Measurements from ENCODE around the gene MTX1. TPM values are rescaled to one million over a fixed set of nuclear protein-coding genes. Genes with fewer than 3 reads are reported as not detected.
"Not testable (repeated sequence)": the region's sequence is repeated elsewhere in the genome, so short reads cannot be mapped to it uniquely, and the experiment has no call there.

Gene MTX1
- total and polyA plus RNA-seq, 4 experiments from 2014 or later = 17.7 to 65.5 (median 30.4) TPM

DNA sequence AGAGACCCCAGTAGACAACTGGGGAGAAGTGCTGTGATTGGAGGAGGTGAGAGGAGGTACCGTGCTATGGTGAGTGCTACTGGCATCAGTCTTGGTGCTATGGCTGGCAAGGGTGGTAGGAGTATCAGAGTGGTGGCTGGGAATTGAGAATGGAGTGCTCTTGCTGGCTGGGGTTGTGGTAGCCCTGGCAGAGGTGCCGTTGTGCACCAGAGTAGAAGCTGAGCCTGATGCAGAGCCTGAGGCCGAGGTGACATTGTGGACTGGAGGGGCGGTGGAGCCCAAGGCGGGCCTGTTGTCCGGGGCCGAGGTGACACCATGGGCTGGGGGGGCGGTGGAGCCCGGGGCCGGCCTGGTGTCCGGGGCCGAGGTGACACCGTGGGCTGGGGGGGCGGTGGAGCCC lies 20.2 kb upstream of the MTX1 start:
- H3K9me3 Mint-ChIP-seq = peaks cover 0 to 2% (median 0%) of the 10 kb centered on the region in 8 donors
- intact Hi-C loops (cut with micrococcal nuclease) = no loop called here
- ChIA-PET POLR2A (ENCODE audit: partially characterized antibody) (no interaction called here), CTCF (ENCODE audit: partially characterized antibody) (no interaction called here)
- H3K36me3 ChIP-seq (ENCODE audit: insufficient read depth, low read length) = no peaks in the 10 kb centered on the region
- peak overlapping the region in 6 of 8 donors; percentile 23 to 67 (median 54) for H3K4me3 Mint-ChIP-seq
- peaks cover 10 to 23% (median 13%) of the 10 kb centered on the region in 4 donors for H3K4me1 Mint-ChIP-seq
- DNase-seq = peak in 1 of 5 donors; percentile 31
- peak overlapping the region in 6 of 7 donors; percentile 34 to 86 (median 79) for H3K27ac Mint-ChIP-seq
- no peak overlapping the region for H3K4me3 ChIP-seq (ENCODE audit: low read length in 2 of 2)
- H3K4me1 ChIP-seq (ENCODE audit: insufficient read depth, low read length) = peaks cover 13% of the 10 kb centered on the region
- peaks cover 3 to 8% of the 10 kb centered on the region in 2 donors for H3K36me3 Mint-ChIP-seq
- no peaks in the 10 kb centered on the region for H3K27me3 ChIP-seq (ENCODE audit: insufficient read depth, low read length)
- H3K27ac ChIP-seq (ENCODE audit: low read depth, low read length) = no peak overlapping the region
- no peaks in the 10 kb centered on the region for H3K27me3 Mint-ChIP-seq
- no peaks in the 10 kb centered on the region for H3K9me3 ChIP-seq (ENCODE audit: control insufficient read depth in 1 of 2, low read length in 2 of 2)

DNA sequence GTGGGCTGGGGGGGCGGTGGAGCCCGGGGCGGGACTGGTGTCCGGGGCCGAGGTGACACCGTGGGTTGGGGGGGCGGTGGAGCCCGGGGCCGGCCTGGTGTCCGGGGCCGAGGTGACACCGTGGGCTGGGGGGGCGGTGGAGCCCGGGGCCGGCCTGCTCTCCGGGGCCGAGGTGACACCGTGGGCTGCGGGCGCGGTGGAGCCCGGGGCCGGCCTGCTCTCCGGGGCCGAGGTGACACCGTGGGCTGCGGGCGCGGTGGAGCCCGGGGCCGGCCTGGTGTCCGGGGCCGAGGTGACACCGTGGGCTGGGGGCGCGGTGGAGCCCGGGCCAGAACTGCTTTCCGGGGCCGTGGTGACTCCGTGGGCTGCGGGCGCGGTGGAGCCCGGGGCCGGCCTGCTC lies 18.6 kb upstream of the MTX1 start:
- H3K36me3 Mint-ChIP-seq; H3K36me3 ChIP-seq (ENCODE audit: insufficient read depth, low read length); H3K27ac Mint-ChIP-seq; H3K4me3 ChIP-seq (ENCODE audit: low read length in 2 of 2); H3K27me3 Mint-ChIP-seq; CTCF ChIA-PET (ENCODE audit: partially characterized antibody); POLR2A ChIA-PET (ENCODE audit: partially characterized antibody); H3K9me3 ChIP-seq (ENCODE audit: control insufficient read depth in 1 of 2, low read length in 2 of 2); H3K27ac ChIP-seq (ENCODE audit: low read depth, low read length); H3K9me3 Mint-ChIP-seq; H3K4me3 Mint-ChIP-seq; H3K27me3 ChIP-seq (ENCODE audit: insufficient read depth, low read length): not testable (repeated sequence)
- intact Hi-C loops (cut with micrococcal nuclease) = loop anchor here (5.0 kb wide), 2 partner anchors 52 to 117 kb away; partner anchors contain the start of gene FDPS
- peak in 1 of 5 donors; percentile 19 for DNase-seq
- H3K4me1 Mint-ChIP-seq = peaks cover 21 to 39% (median 26%) of the 10 kb centered on the region in 4 donors
- peaks cover 27% of the 10 kb centered on the region for H3K4me1 ChIP-seq (ENCODE audit: insufficient read depth, low read length)

- Mint-ChIP-seq H3K27me3 (no peaks in the 10 kb centered on the region), H3K27ac (peak overlapping the region; percentile 25 to 91 (median 41)), H3K36me3 (peaks cover 0 to 4% of the 10 kb centered on the region in 2 donors), H3K4me1 (peaks cover 24 to 49% (median 28%) of the 10 kb centered on the region in 4 donors), H3K9me3 (peaks cover 0 to 2% (median 0%) of the 10 kb centered on the region in 8 donors), H3K4me3 (peak overlapping the region in 6 of 8 donors; percentile 17 to 71 (median 38))
- peak in 1 of 5 donors; percentile 19 for DNase-seq
- POLR2A ChIA-PET (ENCODE audit: partially characterized antibody) = interaction anchor here (1.5 to 3.8 kb wide), 3 partner anchors 14 to 70 kb away, joined by 3 to 48 read pairs (median 25); partner anchors contain the start of gene SCAMP3
- Histone ChIP-seq H3K36me3 (ENCODE audit: insufficient read depth, low read length) (no peaks in the 10 kb centered on the region), H3K27me3 (ENCODE audit: insufficient read depth, low read length) (no peaks in the 10 kb centered on the region), H3K27ac (ENCODE audit: low read depth, low read length) (no peak overlapping the region), H3K9me3 (ENCODE audit: control insufficient read depth in 1 of 2, low read length in 2 of 2) (no peaks in the 10 kb centered on the region), H3K4me1 (ENCODE audit: insufficient read depth, low read length) (peaks cover 27% of the 10 kb centered on the region), H3K4me3 (ENCODE audit: low read length in 2 of 2) (no peak overlapping the region)
- CTCF ChIA-PET (ENCODE audit: partially characterized antibody) = interaction anchor here (1.0 to 3.8 kb wide), 5 partner anchors 16 to 813 kb away, joined by 3 to 145 read pairs (median 4); partner anchors contain the start of genes KRTCAP2, MTX1, THBS3 and TRIM46
- intact Hi-C loops (cut with micrococcal nuclease) = loop anchor here (5.0 kb wide), 2 partner anchors 50 to 115 kb away; partner anchors contain the start of gene FDPS
These were observed 16.6 kb upstream of the MTX1 start for GRCh38 chr1:155191904-155192303.

DNA sequence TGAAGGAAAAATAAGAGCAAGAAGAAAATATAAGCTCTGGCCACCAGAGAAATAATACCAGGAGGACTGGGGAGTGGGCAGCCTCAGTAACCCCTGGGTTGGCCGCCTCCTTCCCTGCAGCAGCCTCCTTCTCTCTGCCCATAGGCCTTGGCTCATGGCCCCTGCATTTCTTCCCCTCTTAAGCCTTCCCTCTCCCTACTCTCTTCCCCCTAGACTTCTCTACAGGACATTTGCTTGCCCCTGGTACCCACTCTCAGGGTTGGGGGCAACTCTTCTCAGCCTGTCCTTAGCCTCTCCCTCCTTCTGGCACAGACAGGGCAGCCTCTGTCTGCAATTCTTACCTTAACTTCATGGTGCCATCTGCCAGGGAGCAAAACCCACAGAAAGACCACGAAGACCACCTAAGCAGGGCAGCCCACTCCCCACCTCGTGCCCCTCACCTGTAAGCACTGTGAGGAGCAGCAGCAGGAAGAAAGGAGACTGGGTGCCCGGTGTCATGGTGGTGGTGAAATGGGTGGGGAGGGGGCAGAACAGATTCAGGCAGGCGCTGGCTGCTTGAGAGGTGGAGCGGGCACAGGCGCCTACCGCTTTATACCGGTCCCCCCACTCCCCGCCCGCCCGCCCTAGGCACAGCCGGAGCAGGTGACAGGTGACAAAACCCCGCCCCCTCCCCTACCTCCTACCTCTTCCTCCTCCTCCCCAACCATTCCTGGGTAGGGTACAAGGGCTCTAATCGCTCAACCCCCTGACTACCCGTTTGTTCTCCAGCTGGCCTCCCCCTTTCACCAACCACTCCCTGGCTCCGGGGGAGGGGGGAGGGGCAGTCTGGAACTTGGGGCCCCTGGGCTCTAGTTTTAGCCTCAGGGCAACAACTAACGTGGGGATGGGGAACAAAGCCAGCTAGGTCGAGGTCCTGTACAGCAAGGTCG lies 15.9 kb upstream of the MTX1 start:
- no peaks in the 10 kb centered on the region for H3K27me3 Mint-ChIP-seq
- Histone ChIP-seq H3K9me3 (ENCODE audit: control insufficient read depth in 1 of 2, low read length in 2 of 2) (no peaks in the 10 kb centered on the region), H3K27ac (ENCODE audit: low read depth, low read length) (peak overlapping the region; percentile 67), H3K4me3 (ENCODE audit: low read length in 2 of 2) (peak overlapping the region; percentile 58 to 73), H3K4me1 (ENCODE audit: insufficient read depth, low read length) (peaks cover 27% of the 10 kb centered on the region), H3K36me3 (ENCODE audit: insufficient read depth, low read length) (no peaks in the 10 kb centered on the region), H3K27me3 (ENCODE audit: insufficient read depth, low read length) (no peaks in the 10 kb centered on the region)
- H3K4me3 Mint-ChIP-seq = peak overlapping the region; percentile 87 to 97 (median 92)
- H3K27ac Mint-ChIP-seq = peak overlapping the region; percentile 91 to 99 (median 98)
- intact Hi-C loops (cut with micrococcal nuclease) = loop anchor here (1.0 to 5.0 kb wide), 3 partner anchors 16 to 115 kb away; partner anchors contain the start of gene FDPS
- POLR2A ChIA-PET (ENCODE audit: partially characterized antibody) = interaction anchor here (0.6 to 3.8 kb wide), 15 partner anchors 12 to 1215 kb away, joined by 3 to 58 read pairs (median 6); partner anchors contain the start of genes ADAM15, CLK2, FLAD1 and JTB
- peaks cover 0 to 4% of the 10 kb centered on the region in 2 donors for H3K36me3 Mint-ChIP-seq
- peak; percentile 34 to 66 (median 39) for DNase-seq
- CTCF ChIA-PET (ENCODE audit: partially characterized antibody) = interaction anchor here (0.6 to 3.8 kb wide), 21 partner anchors 8 to 812 kb away, joined by 3 to 145 read pairs (median 3); partner anchors contain the start of genes ADAM15, KRTCAP2, MTX1 and THBS3
- peaks cover 24 to 44% (median 28%) of the 10 kb centered on the region in 4 donors for H3K4me1 Mint-ChIP-seq
- peaks cover 0 to 3% (median 0%) of the 10 kb centered on the region in 8 donors for H3K9me3 Mint-ChIP-seq

DNA sequence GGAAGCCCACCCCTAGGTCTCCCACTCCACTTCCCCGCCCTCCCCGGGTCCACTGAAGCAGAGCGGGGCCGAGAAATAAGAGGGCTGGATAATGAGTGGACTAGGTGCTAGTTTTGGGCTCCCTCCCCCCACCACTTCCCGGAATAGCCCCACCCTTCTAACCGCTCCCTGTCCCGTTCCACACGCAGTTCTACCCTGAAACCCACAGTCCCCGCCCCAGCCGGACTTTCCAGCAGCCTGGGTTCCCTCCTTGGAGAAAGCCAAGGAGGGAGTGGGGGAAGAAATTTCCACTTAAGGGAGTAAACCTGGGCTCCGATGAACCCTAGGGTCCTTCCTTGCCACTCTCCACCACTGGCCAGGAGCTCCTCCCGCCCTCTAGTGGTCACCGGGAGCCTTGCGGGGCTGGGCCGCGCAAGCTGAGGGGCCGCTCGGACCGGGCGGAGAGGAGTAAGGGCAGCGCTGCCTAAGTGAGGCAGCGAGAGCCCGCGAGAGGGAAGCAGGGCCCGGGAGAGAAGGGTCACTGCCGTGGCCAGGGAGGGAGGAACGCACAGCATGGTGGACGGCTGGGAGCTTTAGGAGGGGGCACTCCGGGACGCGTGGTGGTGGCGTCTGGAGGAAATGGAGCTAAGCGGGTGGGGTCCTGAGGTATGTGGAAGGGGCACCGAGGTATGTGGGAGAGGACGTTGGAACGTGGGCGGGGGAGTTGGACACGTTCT lies 15.1 kb upstream of the MTX1 start:
- H3K36me3 Mint-ChIP-seq = peaks cover 0 to 2% of the 10 kb centered on the region in 2 donors
- peaks cover 27% of the 10 kb centered on the region for H3K4me1 ChIP-seq (ENCODE audit: insufficient read depth, low read length)

DNA sequence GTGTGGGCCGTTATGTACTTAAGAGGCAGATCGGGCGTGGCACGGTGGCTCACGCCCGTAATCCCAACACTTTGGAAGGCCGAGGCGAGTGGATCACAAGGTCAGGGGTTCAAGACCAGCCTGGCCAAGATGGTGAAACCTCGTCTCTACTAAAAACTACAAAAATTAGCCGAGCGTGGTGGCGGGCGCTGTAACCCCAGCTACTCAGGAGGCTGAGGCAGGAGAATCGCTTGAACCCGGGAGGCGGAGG lies 14.6 kb upstream of the MTX1 start:
- CTCF ChIA-PET (ENCODE audit: partially characterized antibody) = interaction anchor here (0.8 to 3.8 kb wide), 22 partner anchors 9 to 145 kb away, joined by 3 to 145 read pairs (median 4); partner anchors contain the start of genes ADAM15, KRTCAP2, MTX1 and THBS3
- Mint-ChIP-seq H3K4me1 (peaks cover 19 to 38% (median 24%) of the 10 kb centered on the region in 4 donors), H3K4me3 (peak overlapping the region; percentile 87 to 97 (median 92)), H3K27ac (peak overlapping the region; percentile 91 to 99 (median 98))
- H3K9me3 ChIP-seq (ENCODE audit: control insufficient read depth in 1 of 2, low read length in 2 of 2); DNase-seq; H3K27me3 ChIP-seq (ENCODE audit: insufficient read depth, low read length); H3K9me3 Mint-ChIP-seq; H3K36me3 ChIP-seq (ENCODE audit: insufficient read depth, low read length); H3K27me3 Mint-ChIP-seq; H3K36me3 Mint-ChIP-seq: not testable (repeated sequence)
- POLR2A ChIA-PET (ENCODE audit: partially characterized antibody) = interaction anchor here (0.7 to 3.8 kb wide), 22 partner anchors 12 to 1216 kb away, joined by 3 to 58 read pairs (median 5); partner anchors contain the start of genes ADAM15, CLK2, FLAD1 and JTB
- intact Hi-C loops (cut with micrococcal nuclease) = loop anchor here (1.0 to 5.0 kb wide), 5 partner anchors 13 to 113 kb away; partner anchors contain the start of genes FDPS and THBS3
- Histone ChIP-seq H3K4me1 (ENCODE audit: insufficient read depth, low read length) (peaks cover 27% of the 10 kb centered on the region), H3K27ac (ENCODE audit: low read depth, low read length) (peak overlapping the region; percentile 67), H3K4me3 (ENCODE audit: low read length in 2 of 2) (peak overlapping the region; percentile 58 to 73)

More for the DNA sequence above, 15.1 kb upstream of the MTX1 start:
- Mint-ChIP-seq H3K4me3 (peak overlapping the region; percentile 87 to 97 (median 92)), H3K9me3 (peaks cover 0 to 3% (median 0%) of the 10 kb centered on the region in 8 donors), H3K4me1 (peaks cover 19 to 38% (median 24%) of the 10 kb centered on the region in 4 donors), H3K27ac (peak overlapping the region; percentile 91 to 99 (median 98)), H3K27me3 (no peaks in the 10 kb centered on the region)
- ChIA-PET CTCF (ENCODE audit: partially characterized antibody) (interaction anchor here (0.6 to 3.8 kb wide), 25 partner anchors 9 to 812 kb away, joined by 3 to 145 read pairs (median 4); partner anchors contain the start of genes ADAM15, KRTCAP2, MTX1 and THBS3), POLR2A (ENCODE audit: partially characterized antibody) (interaction anchor here (0.6 to 3.8 kb wide), 23 partner anchors 12 to 1216 kb away, joined by 3 to 58 read pairs (median 5); partner anchors contain the start of genes ADAM15, CLK2, FLAD1 and JTB)
- intact Hi-C loops (cut with micrococcal nuclease) = loop anchor here (1.0 to 5.0 kb wide), 3 partner anchors 17 to 114 kb away; partner anchors contain the start of gene FDPS
- Histone ChIP-seq H3K9me3 (ENCODE audit: control insufficient read depth in 1 of 2, low read length in 2 of 2) (no peaks in the 10 kb centered on the region), H3K27ac (ENCODE audit: low read depth, low read length) (peak overlapping the region; percentile 67), H3K36me3 (ENCODE audit: insufficient read depth, low read length) (no peaks in the 10 kb centered on the region), H3K27me3 (ENCODE audit: insufficient read depth, low read length) (no peaks in the 10 kb centered on the region), H3K4me3 (ENCODE audit: low read length in 2 of 2) (peak overlapping the region; percentile 58 to 73)
- DNase-seq = peak; percentile 60 to 72 (median 62)
